ENCODE measurements around the gene MAGI3. TPM values are rescaled to one million over a fixed set of nuclear protein-coding genes. Genes with fewer than 3 reads are reported as not detected.
A peak's percentile ranks its signal among the peaks of the same experiment; 100 is the strongest.
"Not testable (repeated sequence)": the region's sequence is repeated elsewhere in the genome, so short reads cannot be mapped to it uniquely, and the experiment has no call there.

MAGI3 gene
- total RNA-seq, 1 experiment from 2014 or later: 8.7 TPM

DNA sequence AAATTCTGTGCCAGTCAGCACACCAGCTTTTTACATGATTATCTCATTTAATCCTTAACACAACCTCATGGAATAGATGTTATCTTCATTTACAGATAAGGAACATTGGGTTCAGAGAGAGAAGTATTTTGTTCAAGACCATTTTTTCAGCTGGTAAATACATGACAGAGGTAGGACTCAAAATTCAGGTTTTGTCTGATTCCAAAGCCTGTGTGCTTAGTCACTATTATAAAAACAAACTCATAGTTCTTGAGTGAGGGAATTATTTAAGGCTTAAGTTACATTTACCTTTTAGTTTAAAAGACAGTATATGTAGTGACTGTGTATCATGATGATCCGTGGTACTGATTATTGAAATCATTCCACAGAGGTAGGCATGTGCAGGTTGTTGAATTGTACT lies 125.2 kb downstream of the MAGI3 start:
- no peak for DNase-seq (ENCODE audit: low spot score)

DNA sequence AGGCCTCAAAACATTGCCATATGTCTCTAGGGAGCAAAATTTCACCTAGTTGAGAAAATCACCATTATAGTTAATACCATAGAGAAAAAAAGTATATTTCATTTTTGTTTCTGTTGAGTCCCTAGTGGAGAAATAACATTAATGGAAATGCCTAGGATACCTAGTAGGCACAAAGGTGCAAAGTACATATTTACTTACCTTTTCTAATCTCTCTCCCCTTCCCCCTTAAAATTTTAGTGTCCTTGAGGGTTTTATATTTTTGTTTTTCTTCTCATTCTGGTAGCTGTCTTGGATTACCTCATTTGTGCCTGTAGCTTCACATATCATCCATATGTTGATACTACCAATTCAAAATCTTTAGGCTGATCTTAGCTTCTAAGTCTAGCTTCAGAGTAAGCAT lies 127.0 kb downstream of the MAGI3 start:
- no peak for DNase-seq (ENCODE audit: low spot score)

DNA sequence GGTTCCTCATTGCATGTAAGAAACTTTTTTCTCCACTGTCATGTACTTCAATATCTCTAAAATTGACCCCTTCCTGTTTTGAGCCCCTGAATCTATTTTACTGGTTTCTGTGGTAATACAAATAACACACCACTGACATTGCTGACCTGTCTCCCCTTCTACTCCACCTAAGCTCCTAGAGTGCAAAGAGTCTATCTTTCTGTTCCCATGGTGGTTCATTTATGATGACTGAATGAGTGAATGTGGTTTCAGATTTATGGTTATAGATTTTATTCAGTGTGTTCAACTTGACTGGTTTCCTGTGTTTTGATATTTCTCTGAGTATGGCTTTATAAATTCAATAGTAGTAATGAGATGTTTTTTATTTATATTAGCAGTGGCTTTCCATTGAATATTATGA lies 127.7 kb downstream of the MAGI3 start:
- no peak for DNase-seq (ENCODE audit: low spot score)

DNA sequence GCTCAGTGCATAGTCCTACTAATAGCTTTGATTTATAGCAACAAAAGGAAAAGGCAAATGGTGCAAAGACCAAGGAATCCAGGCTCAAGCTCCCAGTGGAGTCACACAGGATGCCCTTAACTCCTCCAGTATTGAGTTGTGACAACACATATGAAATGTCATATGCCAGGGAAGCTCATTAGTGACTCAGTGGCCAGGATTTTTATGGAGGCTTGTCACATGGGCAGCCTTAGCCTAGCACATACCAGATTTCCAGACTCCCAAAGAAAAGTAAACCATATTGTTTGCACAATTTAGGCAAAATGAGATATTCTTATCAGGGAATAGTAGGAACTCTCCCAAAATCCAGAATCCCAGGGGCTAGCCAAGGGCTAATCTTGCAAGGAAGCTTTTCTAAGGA lies 129.2 kb downstream of the MAGI3 start:
- peak; percentile 14 for DNase-seq (ENCODE audit: low spot score)

DNA sequence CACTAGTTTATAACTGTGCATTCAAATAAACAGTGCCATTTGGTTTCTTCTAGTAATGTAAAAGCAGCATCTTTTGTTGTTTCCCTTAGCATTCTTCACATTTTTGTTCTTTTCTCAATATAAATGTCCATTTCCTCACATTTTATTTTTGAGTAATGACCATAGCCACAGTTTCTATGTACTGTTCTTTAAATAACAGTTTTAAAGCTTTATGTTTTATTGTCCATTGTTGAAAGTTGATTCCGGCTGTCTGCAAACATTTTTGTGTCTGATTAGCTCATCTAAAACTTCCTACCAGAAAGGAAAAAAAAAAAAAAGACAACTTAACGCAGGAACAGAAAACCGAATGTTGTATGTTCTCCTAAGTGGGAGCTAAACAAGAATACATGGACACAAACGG lies 139.7 kb downstream of the MAGI3 start:
- no peak for DNase-seq (ENCODE audit: low spot score)

DNA sequence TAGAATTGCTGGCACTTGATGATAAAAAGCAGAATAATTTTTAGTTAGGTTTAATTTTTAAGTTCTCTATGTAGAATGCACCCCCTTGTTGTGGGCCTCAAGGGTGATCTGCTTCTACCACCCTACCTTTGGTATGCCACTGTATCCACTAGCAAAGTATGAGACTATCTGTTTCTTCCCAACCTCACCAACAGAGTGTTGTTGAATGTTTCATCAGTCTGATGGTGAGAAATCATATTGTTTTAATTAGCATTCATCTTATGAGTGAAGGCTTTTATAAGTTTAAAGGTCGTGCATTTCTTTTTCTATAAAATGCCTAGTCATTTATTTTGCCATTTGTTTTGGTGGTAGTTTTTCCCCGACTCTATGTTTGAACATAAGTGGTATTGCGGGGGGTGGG lies 141.0 kb downstream of the MAGI3 start:
- no peak for DNase-seq (ENCODE audit: low spot score)

DNA sequence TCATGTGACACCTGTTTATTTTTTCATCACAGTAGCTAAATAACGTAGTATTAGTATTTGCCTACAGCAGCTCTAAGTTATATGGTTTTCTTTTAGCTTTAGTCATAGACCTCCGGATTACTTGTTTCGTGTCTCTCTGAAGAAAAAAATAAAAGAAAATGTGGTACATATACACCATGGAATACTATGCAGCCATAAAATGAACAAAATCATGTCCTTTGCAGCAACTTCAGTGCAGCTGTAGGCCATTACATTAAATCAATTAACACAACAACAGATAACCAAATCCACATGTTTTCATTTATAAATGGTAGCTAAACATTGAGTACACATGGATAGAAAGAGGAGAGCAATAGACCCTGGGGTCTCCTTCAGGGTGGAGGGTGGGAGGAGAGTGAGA lies 142.7 kb downstream of the MAGI3 start:
- no peak for DNase-seq (ENCODE audit: low spot score)

DNA sequence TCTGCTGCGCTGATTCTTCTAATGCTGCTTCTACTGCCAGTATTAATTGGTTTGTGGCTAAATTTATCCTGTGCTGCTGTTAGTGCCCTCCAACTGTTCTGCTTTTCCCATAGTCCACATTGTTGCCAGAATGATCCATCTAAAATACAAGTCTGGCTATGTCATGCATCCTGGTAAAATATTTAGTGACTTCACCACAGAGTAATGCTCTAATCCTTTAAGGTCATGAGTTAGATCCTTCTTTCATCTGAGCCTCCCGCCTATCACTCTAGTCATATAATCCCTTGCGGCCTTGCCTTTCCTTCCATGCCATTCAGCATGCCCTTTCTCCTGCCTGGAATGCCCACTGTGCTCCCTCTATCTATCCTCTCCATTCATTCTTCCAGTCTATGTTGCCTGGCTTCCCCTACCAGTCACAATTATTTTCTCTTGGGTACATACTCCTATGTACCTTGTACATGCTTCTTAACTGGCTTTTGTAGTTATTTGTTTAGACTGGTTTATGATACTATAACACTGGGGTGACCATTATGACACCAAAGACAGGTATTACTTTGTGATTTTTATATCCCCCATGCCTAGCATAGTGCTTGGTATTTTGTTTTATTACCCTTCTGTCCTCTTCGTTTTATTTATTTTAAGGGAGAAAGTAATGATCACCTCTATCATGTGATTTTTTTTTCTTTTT lies 144.0 kb downstream of the MAGI3 start:
- DNase-seq (ENCODE audit: low spot score): peak; percentile 75

DNA sequence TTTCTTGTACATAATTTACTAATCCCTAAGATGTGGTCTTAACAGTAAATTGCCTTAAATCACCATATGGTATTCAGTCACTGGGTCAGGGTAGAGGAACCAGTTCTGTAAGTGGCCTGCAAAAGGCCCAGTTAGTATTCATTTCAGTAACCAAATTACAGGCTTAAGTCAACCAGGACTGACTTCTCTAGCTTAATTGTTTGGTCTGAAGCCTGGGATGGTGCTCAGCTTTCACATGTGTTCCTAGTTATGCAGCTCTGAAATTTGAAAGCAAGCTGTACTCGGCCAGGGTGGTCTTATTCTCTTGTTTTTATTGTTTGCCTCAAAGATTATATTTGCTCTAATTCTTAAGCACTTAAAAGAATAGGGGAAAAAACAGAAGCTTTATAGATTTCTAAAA lies 144.6 kb downstream of the MAGI3 start:
- DNase-seq (ENCODE audit: low spot score): no peak

DNA sequence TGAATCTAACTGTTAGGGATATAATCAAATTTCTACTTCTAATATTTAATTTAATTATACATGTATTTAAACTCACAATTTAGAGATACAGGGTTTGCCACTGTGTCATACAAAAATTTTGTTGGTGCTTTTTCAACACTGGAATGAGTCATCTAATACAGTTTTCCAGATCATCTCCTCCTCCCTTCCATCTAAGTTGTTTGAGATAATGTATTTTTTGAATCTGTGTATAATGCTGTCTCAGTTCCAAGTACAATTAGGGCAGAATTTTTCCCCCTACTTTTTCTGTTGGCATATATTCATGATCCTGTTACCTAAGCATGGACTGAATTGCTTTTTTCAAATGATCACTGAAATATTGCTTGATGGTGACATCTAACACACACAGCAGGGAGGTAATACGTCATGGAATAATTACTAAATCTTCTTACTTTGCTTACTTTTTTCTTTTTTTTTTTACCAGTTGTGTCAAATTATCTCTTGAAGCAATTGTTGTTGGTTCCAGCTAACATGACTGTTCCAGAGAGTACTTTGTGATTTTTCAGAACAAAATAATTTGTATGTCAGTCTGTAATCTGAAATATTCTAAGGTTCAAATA lies 146.0 kb downstream of the MAGI3 start:
- DNase-seq (ENCODE audit: low spot score): peak; percentile 13

DNA sequence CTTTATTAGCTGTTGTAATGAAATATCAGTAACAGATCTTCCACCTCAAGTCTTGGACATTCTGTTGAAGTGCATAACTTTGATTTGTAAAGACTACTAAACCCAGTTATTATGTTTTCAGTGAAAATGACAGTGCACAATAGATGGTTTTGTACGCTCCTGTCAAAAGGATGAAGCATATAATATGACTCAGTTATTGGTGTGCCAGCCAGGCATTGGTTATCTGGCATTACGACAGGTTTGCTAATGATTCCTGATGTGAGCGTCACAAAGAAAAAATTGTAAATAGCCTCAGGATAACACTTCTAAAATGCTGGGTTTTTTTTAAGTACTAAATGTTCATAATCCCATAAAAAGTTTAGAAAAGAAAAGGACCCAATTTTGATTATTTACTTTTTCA lies 147.9 kb downstream of the MAGI3 start:
- peak; percentile 31 for DNase-seq (ENCODE audit: low spot score)

DNA sequence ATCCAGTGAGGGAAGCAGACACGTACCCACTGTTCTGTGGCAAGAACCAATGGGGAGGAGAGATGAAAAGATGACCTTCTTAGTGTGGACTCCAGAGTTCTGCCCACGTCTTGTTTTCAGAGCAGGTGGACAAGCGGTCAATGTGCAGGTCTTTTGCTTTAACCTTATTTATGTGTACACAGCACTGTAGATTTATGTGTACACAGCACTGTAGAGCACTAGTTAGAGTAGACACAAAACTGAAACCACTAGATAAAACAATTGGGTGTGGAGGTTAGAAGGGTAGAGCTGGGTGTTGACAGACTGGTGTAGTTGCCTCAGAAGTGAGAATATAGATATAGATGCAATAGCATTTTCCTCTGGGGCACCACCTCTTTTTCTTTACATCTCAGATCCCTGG lies 150.0 kb downstream of the MAGI3 start:
- DNase-seq (ENCODE audit: low spot score): no peak

DNA sequence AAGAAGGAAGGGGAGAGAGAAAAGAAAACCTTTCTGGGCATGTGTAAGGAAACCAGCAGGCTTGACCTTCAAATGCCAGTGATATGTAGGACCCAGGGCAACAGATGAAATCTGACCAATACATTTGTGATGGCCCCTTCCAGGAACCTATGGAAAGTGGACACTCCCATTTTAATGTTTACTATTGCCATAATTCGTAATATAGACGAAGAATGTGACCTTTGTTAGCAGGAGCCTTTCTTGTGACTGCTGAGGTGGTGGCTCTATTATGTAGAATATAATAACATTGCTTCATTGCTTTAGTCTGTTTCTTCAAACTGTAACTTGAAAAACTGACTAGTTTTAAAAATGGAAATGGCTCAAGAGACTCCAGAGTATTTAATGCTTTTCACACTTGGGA lies 150.8 kb downstream of the MAGI3 start:
- no peak for DNase-seq (ENCODE audit: low spot score)

DNA sequence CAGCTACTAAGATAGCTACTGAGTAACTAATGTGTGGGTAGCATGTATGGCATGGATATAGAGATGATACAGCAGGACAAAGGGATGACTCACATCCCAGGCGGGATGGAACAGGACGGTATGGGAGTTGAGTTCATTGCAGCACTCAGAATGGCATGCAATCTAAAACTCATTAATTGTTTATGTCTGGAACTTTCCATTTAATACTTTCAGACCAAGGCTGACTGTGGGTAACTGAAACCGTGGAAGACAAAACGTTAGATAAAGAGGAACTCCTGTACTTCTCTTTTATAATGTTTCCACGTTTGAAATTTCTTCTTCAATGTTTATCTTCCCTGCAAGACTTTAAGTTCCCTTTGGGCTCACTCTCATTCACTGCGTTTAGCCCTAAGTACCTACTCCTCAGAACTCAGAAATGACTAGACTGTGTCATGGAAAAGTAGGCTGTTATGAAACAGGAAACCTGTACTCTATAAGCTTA lies 151.9 kb downstream of the MAGI3 start:
- peak; percentile 57 for DNase-seq (ENCODE audit: low spot score)

DNA sequence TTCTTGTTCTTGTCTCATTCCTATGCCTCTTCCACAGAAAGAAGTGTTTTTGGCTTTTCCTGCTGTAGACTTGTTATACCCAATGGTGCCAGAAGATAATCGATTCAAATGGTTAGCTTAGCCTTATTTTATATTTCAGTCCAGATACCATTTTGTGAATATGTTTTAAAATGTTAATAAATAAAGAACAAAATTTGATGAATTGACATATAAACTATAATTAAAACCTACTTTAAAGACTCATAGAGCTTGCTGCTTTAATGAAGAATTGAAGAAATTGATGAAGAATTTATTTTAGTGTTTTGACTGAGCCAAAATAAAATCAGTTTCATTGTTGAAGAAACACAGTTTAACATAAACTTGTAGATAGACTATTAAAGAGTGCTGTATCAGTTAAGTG lies 152.8 kb downstream of the MAGI3 start:
- DNase-seq (ENCODE audit: low spot score): no peak

DNA sequence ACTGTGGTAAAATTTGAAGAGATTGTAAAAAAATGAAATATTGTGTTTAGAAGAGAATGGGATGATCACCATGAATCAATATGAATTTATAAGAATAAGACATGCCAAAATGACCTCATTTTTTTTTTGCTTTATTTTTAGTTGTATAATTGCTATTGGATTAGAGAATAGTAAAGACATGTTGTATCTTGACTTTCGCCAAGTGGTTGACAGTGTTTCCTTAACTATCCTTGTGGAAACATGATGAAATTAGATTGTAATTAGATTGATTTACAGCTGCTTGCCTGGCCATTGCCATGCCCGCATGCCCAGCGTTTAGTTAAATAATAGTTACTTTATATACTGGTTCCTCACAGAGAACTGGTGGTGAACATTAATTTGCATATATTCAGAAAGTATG lies 154.9 kb downstream of the MAGI3 start:
- DNase-seq (ENCODE audit: low spot score): no peak

DNA sequence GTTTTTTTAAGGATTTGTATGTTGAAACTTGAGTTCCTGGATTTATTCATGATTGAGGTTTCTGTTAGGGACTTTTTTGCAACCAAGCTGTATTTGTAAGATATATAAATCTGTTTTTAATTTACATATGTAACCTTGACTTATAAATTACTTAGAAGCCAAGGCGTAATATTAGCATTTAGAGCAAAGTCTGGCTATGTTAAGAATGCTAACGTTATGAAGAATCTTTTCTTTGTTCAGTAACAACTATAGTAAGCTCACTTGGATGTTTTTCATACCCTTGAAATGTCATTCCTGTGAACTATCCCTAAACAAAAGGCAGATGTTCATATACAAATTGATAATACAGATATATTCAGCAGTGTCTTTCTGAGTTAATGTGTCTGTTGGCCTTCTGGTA lies 155.3 kb downstream of the MAGI3 start:
- DNase-seq (ENCODE audit: low spot score): no peak

DNA sequence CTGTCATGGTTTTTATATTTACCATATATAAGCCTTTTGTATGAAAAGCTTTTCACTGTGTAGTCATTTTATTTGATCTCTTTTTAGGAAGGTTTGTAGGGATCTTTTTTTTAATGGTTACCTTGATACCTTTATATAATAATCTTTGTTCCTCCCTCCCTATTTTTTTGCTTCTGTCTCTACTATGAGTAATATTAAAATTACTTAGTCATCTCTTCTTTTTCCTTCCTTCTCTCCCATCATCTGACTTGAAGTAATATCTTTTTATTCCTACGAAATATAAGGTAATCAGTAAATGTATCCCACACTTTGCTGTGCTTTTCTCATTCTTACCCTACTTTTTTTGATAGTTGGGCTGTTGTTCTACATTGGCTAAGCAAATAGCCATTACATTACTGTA lies 161.4 kb downstream of the MAGI3 start:
- no peak for DNase-seq (ENCODE audit: low spot score)

DNA sequence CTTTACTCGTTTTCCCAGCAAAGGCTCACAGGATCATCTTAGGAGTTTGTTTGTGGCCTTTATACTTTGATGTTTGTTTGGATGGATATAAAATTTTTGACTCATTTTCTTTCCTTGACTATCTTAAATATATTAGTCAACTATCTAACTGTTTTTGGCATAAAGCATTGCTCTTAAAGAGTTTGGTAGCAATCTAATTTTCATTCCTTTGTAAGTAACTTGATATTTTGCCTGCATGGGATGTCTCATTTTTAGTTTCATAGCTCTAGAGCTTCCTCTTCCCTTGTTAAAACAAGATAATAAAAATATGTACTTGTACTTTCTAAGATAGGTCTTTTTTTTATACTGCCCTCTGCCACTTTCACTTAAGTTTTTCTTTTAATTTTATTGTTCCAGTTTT lies 161.9 kb downstream of the MAGI3 start:
- no peak for DNase-seq (ENCODE audit: low spot score)

DNA sequence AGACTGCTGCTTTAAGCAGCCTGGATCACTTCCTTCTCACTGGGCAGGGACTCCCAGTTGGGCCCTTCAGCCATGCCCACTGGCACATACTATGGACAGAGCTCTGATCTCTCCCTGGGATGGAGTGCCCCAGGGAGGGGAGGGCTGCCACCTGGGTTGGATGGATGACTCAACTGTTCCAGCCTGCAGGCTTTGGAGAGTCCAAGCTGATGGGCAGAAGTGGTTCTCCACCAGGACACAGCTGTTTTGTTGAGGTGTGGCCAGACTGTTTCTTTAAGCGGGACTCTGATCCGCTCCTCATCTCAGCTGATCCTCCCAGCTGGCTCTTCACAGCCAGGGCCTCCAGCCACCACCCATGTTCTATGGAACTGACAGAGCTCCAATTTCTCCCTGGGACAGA lies 166.9 kb downstream of the MAGI3 start:
- DNase-seq (ENCODE audit: low spot score): no peak

DNA sequence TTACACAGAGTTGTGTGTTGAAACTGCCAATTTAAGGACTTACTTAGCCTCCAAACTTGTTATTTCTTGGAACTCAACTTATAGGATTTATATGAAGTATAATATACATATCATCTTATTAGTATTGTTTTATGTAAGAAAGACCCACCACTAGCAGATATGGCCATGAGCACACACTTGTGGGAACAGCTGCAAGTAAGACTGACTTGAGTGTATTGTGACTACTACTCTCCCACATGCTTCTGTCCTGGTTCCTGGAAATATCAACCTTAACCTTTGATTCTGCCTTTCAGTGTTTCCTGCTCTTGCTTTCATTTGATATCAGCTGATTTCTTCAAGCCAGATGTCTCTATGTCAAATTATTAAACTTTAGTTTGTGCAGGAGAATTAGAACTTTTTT lies 175.3 kb downstream of the MAGI3 start:
- DNase-seq (ENCODE audit: low spot score): no peak

DNA sequence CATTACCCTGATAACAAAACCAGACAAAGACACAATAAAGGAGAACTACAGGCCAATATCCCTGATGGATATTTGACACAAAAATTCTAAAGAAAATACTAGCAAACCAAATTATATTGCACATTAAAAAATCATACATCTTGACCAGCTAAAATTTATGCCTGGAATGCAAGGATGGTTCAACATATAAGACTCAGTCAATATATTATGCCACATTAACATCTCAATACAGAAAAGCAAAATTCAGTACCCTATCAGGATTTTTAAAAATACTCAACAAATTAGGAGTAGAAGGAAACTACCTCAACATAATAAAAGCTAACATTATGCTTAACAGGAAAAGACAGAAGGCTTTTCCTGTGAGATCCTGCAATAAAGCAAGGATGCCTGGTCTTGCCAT lies 177.1 kb downstream of the MAGI3 start:
- no peak for DNase-seq (ENCODE audit: low spot score)

DNA sequence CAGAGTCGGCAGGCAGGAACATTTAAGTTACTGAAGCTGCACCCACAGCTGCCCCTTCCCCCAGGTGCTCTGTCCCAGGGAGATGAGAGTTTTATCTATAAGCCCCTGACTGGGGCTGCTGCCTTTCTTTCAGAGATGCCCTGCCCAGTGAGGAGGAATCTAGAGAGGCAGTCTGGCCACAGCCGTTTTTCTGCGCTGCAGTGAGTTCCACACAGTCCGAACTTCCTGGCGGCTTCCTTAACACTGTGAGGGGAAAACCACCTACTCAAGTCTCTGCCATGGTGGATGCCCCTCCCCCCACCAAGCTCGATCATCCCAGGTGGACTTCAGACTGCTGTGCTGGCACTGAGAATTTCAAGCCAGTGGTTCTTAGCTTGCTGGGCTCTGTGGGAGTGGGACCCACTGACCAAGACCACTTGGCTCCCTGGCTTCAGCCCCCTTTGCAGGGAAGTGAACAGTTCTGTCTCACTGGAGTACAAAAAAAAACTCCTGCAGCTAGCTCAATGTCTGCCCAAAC lies 185.5 kb downstream of the MAGI3 start:
- not testable (repeated sequence) for DNase-seq (ENCODE audit: low spot score)

DNA sequence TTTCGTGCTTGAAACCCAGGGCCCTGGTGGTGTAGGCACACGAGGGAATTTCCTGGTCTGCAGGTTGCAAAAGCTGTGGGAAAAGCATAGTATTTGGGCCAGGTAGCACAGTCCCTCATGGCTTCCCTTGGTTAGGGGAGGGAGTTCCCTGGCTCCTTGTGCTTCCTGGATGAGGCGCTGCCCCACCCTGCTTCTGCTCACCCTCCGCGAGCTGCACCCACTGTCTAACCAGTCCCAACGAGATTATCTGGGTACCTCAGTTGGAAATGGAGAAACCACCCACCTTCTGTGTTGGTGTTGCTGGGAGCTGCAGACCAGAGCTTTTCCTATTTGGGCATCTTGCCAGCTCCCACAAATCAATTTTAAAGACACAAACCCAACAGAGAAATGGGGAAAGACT lies 186.0 kb downstream of the MAGI3 start:
- no peak for DNase-seq (ENCODE audit: low spot score)

Measured in A172 (cell line).